Panc1 (cell line): ENCODE results near the gene CNIH2. TPM values are rescaled to one million over a fixed set of nuclear protein-coding genes. Genes with fewer than 3 reads are reported as not detected.

Experiments
- ATAC-seq: fragments of 200-7000 bp; cut with Tn5 transposase; 2 replicates; pipeline ENCODE4 v1.9.1; 2020; ENCODE audit warnings: mild to moderate bottlenecking, moderate library complexity
- BruUV-seq: library from RNA; stranded (reverse); fragments of 400-500 nt; replicated peaks from 2 replicates; lab custom pipeline; 2021; lab: Mats Ljungman, UMichigan
- CTCF ChIA-PET: fragments of 300-600 bp; sonication (Branson Sonifier 250); formaldehyde crosslinking; loops from one replicate; lab custom pipeline; 2022; ENCODE audit warnings: antibody characterized with exemption; lab: Charles Lee
- POLR2A ChIA-PET: fragments of 300-600 bp; sonication (Branson Sonifier 250); formaldehyde crosslinking; loops from one replicate; lab custom pipeline; 2022; ENCODE audit warnings: antibody characterized with exemption; lab: Charles Lee
- DNase-seq: peaks from one replicate; pipeline ENCODE4 v3.0.0-alpha.2; 2010; ENCODE audit warnings: low read depth, low spot score
- H3K27ac ChIP-seq: 2 replicates; pipeline ENCODE4 v1.5.1; 2011; ENCODE audit warnings: mild to moderate bottlenecking, low read length, inconsistent platforms
- H3K27me3 ChIP-seq: fragments of 200-500 bp; sonication (Bioruptor generic); 2 replicates; pipeline ENCODE4 v1.6.0; 2014; ENCODE audit warnings: low read length, inconsistent platforms; ENCODE audit not compliant: control insufficient read depth, insufficient read depth
- H3K36me3 ChIP-seq: fragments of 200-500 bp; sonication (Bioruptor generic); 2 replicates; pipeline ENCODE4 v1.5.1; 2014; ENCODE audit warnings: inconsistent platforms, mild to moderate bottlenecking, low read length, moderate library complexity; ENCODE audit not compliant: control insufficient read depth, insufficient read depth
- H3K4me1 ChIP-seq: 2 replicates; pipeline ENCODE4 v1.5.1; 2011; ENCODE audit warnings: inconsistent platforms, mild to moderate bottlenecking, low read length, moderate library complexity; ENCODE audit not compliant: control insufficient read depth, insufficient read depth
- H3K4me3 ChIP-seq, 2 experiments: 2 replicates each; pipeline ENCODE4 v1.5.1; 2011 to 2012; ENCODE audit warnings: low read depth in 2 of 2, low read length in 2 of 2, mild to moderate bottlenecking in 2 of 2, inconsistent platforms in 1 of 2, moderate library complexity in 1 of 2
- H3K9me3 ChIP-seq: fragments of 200-500 bp; sonication (Bioruptor generic); 2 replicates; pipeline ENCODE4 v1.5.1; 2014; ENCODE audit warnings: low read depth, mild to moderate bottlenecking, inconsistent platforms, low read length, moderate library complexity; ENCODE audit not compliant: control insufficient read depth, insufficient read depth
- POLR2AphosphoS5 ChIP-seq: IDR thresholded peaks from 2 replicates; pipeline ENCODE4 v1.6.1; 2012; ENCODE audit warnings: mild to moderate bottlenecking, low read depth, low read length, moderate library complexity
- SIN3A ChIP-seq: IDR thresholded peaks from 2 replicates; pipeline ENCODE4 v1.6.1; 2012; ENCODE audit warnings: low read depth, mild to moderate bottlenecking, low read length, moderate library complexity, borderline replicate concordance; ENCODE audit not compliant: insufficient read depth
- TCF7L2 ChIP-seq: IDR thresholded peaks from 2 replicates; pipeline ENCODE4 v1.6.1; 2011; ENCODE audit warnings: mild to moderate bottlenecking, low read depth, low read length, inconsistent platforms
- in situ Hi-C: cut with HindIII; loops from 2 replicates; pipeline ENCODE4 v1.10.0; 2016; ENCODE audit warnings: low sequenced_read_pairs, low pct_unique_long_range_greater_than_20kb
- intact Hi-C: fragments of 100-400 bp; cut with micrococcal nuclease; formaldehyde crosslinking; loops from one replicate; pipeline ENCODE4 v1.10.0; 2022; ENCODE audit not compliant: unreplicated experiment
- total RNA-seq: library from RNA; stranded (reverse); gene quantifications from one replicate; pipeline ENCODE4 v1.2.1, GENCODE V29; 2021; ENCODE audit not compliant: unreplicated experiment
- TF ChIP-seq, protein P1 (sequence below): fragments of 450-650 bp; IDR thresholded peaks from 2 replicates; pipeline ENCODE4 v1.5.1; 2017; ENCODE audit warnings: mild to moderate bottlenecking
- TF ChIP-seq, protein P2 (sequence below), 2 experiments: IDR thresholded peaks; 2 replicates each; pipeline ENCODE4 v1.6.1; 2011 to 2012; ENCODE audit warnings: low read depth in 2 of 2, control low read depth in 1 of 2, low read length in 1 of 2, mild to moderate bottlenecking in 1 of 2, moderate library complexity in 1 of 2; ENCODE audit not compliant: insufficient read depth in 1 of 2

Gene CNIH2
- total RNA-seq, 1 experiment from 2014 or later, result 9.3 TPM

DNA sequence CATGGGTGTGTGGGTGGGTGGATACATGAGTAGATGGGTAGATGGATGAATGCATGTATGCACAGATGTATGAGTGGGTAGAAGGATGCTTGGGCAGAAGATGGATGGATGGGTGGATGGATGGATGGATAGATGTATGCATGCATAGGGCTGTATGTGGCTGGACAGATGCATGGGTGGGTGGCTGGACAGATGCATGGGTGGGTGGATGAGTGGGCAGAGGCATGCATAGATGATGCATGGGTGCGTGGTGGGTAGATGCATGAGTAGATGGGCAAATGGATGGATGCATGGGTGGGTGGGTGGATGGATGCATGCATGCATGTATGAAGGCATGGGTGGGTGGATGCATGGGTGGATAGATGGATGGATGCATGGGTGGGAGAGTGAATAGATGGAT, 45.7 kb downstream of the CNIH2 start:
- in situ Hi-C loops, result no loop called here
- no peak overlapping the region for H3K27ac ChIP-seq
- no peaks in the 10 kb centered on the region for H3K27me3 ChIP-seq
- intact Hi-C loops, result no loop called here
- no peak overlapping the region for H3K4me3 ChIP-seq
- ATAC-seq, result no peak
- no peaks in the 10 kb centered on the region for H3K36me3 ChIP-seq
- DNase-seq, result no peak
- no TSS peak for BruUV-seq
- peaks cover 16% of the 10 kb centered on the region for H3K4me1 ChIP-seq
- H3K9me3 ChIP-seq, result no peaks in the 10 kb centered on the region
- ChIA-PET POLR2A (no interaction called here), CTCF (no interaction called here)
- TF ChIP-seq POLR2AphosphoS5 (no peak), TCF7L2 (no peak), SIN3A (no peak)
- TF ChIP-seq, protein P1, sequence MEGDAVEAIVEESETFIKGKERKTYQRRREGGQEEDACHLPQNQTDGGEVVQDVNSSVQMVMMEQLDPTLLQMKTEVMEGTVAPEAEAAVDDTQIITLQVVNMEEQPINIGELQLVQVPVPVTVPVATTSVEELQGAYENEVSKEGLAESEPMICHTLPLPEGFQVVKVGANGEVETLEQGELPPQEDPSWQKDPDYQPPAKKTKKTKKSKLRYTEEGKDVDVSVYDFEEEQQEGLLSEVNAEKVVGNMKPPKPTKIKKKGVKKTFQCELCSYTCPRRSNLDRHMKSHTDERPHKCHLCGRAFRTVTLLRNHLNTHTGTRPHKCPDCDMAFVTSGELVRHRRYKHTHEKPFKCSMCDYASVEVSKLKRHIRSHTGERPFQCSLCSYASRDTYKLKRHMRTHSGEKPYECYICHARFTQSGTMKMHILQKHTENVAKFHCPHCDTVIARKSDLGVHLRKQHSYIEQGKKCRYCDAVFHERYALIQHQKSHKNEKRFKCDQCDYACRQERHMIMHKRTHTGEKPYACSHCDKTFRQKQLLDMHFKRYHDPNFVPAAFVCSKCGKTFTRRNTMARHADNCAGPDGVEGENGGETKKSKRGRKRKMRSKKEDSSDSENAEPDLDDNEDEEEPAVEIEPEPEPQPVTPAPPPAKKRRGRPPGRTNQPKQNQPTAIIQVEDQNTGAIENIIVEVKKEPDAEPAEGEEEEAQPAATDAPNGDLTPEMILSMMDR, result no peak
- TF ChIP-seq, protein P2, sequence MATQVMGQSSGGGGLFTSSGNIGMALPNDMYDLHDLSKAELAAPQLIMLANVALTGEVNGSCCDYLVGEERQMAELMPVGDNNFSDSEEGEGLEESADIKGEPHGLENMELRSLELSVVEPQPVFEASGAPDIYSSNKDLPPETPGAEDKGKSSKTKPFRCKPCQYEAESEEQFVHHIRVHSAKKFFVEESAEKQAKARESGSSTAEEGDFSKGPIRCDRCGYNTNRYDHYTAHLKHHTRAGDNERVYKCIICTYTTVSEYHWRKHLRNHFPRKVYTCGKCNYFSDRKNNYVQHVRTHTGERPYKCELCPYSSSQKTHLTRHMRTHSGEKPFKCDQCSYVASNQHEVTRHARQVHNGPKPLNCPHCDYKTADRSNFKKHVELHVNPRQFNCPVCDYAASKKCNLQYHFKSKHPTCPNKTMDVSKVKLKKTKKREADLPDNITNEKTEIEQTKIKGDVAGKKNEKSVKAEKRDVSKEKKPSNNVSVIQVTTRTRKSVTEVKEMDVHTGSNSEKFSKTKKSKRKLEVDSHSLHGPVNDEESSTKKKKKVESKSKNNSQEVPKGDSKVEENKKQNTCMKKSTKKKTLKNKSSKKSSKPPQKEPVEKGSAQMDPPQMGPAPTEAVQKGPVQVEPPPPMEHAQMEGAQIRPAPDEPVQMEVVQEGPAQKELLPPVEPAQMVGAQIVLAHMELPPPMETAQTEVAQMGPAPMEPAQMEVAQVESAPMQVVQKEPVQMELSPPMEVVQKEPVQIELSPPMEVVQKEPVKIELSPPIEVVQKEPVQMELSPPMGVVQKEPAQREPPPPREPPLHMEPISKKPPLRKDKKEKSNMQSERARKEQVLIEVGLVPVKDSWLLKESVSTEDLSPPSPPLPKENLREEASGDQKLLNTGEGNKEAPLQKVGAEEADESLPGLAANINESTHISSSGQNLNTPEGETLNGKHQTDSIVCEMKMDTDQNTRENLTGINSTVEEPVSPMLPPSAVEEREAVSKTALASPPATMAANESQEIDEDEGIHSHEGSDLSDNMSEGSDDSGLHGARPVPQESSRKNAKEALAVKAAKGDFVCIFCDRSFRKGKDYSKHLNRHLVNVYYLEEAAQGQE (IDR thresholded peaks at IDR 0.05; ENCODE audit: insufficient read depth in 1 of 2, low read depth in 2 of 2, low read length in 1 of 2), result no peak

DNA sequence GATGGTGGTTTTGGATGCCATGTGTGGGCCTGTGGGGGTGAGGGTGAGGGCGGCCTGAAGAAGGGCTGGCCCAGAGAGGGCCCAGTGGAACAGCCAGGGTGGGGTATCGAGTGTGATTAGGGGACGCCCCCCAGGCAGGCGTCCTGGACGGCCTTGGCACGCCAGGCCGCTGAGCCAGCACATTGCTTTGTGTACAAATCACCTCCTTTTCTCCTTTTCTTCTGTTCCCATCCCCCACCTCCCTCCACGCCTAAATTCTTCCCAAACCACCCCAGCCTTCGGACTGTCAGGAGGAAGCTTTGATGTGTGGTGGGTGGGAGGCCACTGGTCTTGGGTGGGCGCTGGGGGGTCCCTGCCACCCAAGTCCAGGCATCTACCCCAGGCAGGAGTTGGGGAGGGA, 46.7 kb downstream of the CNIH2 start:
- ChIA-PET POLR2A (no interaction called here), CTCF (no interaction called here)
- no peak overlapping the region for H3K27ac ChIP-seq
- peaks cover 18% of the 10 kb centered on the region for H3K4me1 ChIP-seq
- H3K9me3 ChIP-seq, result no peaks in the 10 kb centered on the region
- in situ Hi-C loops (no loop called here), intact Hi-C loops (no loop called here)
- BruUV-seq, result no TSS peak
- H3K4me3 ChIP-seq, result no peak overlapping the region
- ATAC-seq, result no peak
- no peaks in the 10 kb centered on the region for H3K36me3 ChIP-seq
- H3K27me3 ChIP-seq, result no peaks in the 10 kb centered on the region
- no peak for DNase-seq
- TF ChIP-seq, protein P1, result no peak
- TF ChIP-seq, protein P2 (IDR thresholded peaks at IDR 0.05; ENCODE audit: insufficient read depth in 1 of 2, low read depth in 2 of 2, low read length in 1 of 2), result no peak
- TF ChIP-seq SIN3A (no peak), TCF7L2 (no peak), POLR2AphosphoS5 (no peak)
